IPS-15b (cell line): ENCODE results near the gene RABGAP1L.

Experiments used
- H3K27me3 ChIP-seq: one replicate; pipeline ENCODE4 v1.6.1; 2013; ENCODE audit warnings: low read length; ENCODE audit not compliant: control insufficient read depth, insufficient read depth
- H3K36me3 ChIP-seq: one replicate; pipeline ENCODE4 v1.6.1; 2013; ENCODE audit warnings: low read length; ENCODE audit not compliant: control insufficient read depth, insufficient read depth
- H3K4me1 ChIP-seq: one replicate; pipeline ENCODE4 v1.6.1; 2013; ENCODE audit warnings: mild to moderate bottlenecking, low read length; ENCODE audit not compliant: control insufficient read depth, insufficient read depth
- H3K4me3 ChIP-seq: one replicate; pipeline ENCODE4 v1.5.1; 2013; ENCODE audit warnings: low read depth, low read length
- H3K9ac ChIP-seq: one replicate; pipeline ENCODE4 v1.6.1; 2013; ENCODE audit warnings: low read depth, mild to moderate bottlenecking, low read length
- H3K9me3 ChIP-seq: one replicate; pipeline ENCODE4 v1.6.1; 2013; ENCODE audit warnings: mild to moderate bottlenecking, low read length; ENCODE audit not compliant: control insufficient read depth, insufficient read depth

RABGAP1L gene

DNA sequence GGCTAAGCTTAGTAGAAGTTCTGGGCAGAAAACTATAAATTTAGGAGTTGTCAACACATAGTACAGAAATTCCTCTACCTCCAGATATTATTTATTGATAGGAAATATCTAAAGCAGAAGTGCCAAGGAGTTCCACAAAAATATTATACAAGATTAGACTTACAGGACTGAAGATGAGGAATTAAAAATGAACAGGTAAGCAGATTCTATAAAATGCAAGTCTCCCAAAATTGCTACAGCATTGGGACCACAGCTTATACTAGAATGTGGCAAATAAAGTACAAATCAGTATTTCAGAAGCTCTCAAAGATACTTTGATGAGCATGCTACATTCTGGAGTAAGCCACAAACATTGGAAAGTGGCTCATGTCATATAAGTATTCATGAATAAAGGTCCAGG, 790.3 kb downstream of the RABGAP1L start:
- H3K36me3 ChIP-seq, result no peaks in the 10 kb centered on the region
- no peak overlapping the region for H3K9ac ChIP-seq
- no peak overlapping the region for H3K4me3 ChIP-seq
- H3K4me1 ChIP-seq, result peaks cover 6% of the 10 kb centered on the region
- no peaks in the 10 kb centered on the region for H3K9me3 ChIP-seq
- no peaks in the 10 kb centered on the region for H3K27me3 ChIP-seq

DNA sequence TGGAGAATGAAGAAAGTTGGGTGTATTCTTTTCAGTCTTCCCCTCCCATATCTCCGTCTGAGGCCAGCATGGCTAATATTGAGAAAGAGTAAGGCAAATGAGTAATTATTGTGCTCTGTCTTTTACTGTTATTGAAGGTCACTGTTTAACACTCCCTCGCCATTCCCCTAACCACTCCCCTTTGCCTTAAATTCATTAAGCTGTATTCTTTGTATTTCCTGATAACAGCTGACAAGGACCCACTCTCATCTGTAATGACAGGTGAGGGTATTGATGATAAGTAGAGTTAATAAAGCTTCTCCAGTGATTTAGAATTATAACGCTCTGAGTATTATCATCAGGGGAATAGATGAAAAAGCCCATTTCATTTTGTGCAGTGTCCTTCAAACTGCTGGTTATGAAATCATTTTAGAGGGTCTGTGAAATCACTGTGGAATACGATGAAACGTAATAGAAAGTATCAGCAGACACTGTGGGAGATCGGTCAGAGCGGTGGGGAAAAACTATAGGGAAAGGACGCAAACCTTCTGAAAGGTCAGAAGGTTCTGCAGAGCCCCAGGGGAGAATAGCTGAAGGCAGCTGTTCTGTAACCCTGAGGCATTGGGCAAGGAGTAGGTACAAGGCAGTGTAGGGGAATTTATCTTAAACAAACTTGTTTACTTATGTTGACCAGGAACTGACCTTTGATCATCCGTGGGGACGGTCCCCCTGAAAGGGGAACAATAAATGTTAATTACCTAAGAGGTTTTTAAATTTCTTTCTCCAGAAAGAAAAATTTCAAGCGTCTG, 794.2 kb downstream of the RABGAP1L start:
- Histone ChIP-seq H3K9ac (no peak overlapping the region), H3K36me3 (peaks cover 6% of the 10 kb centered on the region), H3K4me3 (no peak overlapping the region), H3K9me3 (no peaks in the 10 kb centered on the region), H3K27me3 (no peaks in the 10 kb centered on the region), H3K4me1 (peaks cover 6% of the 10 kb centered on the region)

DNA sequence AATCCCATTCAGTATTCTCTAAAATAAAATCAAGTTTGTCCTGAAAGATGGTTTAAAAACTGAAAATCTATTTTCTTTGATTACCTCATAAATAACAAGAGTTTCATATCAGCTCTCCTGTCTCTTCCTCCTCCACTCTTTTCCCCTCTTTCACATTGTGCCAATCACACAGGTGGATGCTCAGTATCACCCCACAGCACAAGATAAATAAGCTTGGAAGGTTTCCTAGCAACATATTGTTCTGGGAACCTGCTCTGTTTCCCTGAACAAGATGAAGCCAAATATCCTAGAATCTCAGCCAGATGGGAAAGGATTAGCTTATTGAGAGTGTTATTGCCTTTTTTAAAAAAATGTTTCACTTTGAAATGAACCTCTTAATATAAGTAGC, 794.7 kb downstream of the RABGAP1L start:
- Histone ChIP-seq H3K4me3 (no peak overlapping the region), H3K9ac (no peak overlapping the region), H3K36me3 (peaks cover 7% of the 10 kb centered on the region)

DNA sequence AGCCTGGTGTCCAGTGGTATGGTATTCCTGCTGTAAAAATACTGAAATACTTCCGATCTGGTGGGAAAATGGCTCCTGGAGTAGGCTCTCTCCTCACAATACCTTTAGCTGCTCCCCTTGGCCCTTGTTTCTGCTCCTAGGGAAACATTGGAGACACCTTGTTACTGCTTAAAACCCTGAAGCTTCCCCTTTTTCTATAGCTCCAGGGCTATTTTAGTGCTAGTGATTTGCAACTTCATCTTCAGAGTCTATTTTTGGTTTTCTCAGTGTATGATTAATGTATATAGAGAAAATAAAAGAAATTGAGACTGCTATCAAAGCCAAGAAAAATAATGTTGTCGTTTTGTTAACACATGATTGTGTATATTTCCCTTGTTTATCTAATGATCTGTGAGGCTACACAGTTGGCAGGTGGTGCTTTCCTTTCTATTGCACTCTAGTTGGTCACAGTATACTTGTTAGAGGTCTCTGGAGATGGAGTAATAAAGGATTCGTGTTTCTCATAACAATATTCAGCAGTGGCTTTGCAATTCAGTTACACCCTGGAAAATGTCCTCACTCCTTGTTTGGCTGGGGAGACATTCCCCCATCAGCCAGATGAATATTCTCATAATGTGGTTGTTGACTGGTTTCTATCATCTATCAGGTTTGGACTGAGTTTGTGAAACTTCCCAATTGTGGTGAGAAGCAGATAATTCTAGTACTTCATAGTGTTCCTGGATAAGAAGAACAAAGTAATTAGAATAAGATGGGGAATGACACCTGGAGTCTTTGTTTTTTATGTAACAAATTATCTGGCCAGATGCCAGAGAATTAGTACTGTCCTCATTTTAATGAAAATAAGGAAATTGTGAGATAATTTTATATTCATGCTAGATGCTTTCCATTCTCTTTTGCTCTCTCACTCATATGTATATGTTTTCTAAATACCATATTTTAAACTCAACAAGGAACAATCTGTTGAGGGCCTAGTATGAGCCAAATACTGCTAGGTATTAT, 795.6 kb downstream of the RABGAP1L start:
- peaks cover 6% of the 10 kb centered on the region for H3K4me1 ChIP-seq
- H3K4me3 ChIP-seq, result no peak overlapping the region
- peaks cover 7% of the 10 kb centered on the region for H3K36me3 ChIP-seq
- H3K27me3 ChIP-seq, result no peaks in the 10 kb centered on the region
- no peaks in the 10 kb centered on the region for H3K9me3 ChIP-seq
- H3K9ac ChIP-seq, result no peak overlapping the region

More for the DNA sequence above, 794.7 kb downstream of the RABGAP1L start:
- Histone ChIP-seq H3K27me3 (no peaks in the 10 kb centered on the region), H3K4me1 (peaks cover 6% of the 10 kb centered on the region), H3K9me3 (no peaks in the 10 kb centered on the region)

DNA sequence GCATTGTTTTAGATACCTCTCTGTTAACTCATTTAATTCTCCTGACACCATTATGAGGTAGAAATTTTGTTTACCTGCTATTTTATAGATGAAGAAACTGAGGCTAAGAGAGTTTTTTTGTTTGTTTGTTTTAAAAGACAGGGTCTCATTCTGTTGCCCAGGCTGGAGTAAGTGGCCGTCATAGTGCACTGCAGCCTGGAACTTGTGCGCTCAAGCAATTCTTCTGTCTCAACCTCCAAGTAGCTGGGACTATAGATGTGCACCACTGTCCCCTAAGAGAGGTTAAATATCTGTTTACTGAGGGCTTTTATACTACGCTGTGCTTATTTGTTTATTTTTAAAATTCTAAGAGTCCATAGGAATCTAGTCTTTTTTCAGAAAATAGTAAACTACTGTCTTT, 796.8 kb downstream of the RABGAP1L start:
- peaks cover 7% of the 10 kb centered on the region for H3K36me3 ChIP-seq
- H3K9me3 ChIP-seq, result no peaks in the 10 kb centered on the region
- no peak overlapping the region for H3K9ac ChIP-seq
- no peak overlapping the region for H3K4me3 ChIP-seq
- no peaks in the 10 kb centered on the region for H3K27me3 ChIP-seq
- peaks cover 6% of the 10 kb centered on the region for H3K4me1 ChIP-seq

DNA sequence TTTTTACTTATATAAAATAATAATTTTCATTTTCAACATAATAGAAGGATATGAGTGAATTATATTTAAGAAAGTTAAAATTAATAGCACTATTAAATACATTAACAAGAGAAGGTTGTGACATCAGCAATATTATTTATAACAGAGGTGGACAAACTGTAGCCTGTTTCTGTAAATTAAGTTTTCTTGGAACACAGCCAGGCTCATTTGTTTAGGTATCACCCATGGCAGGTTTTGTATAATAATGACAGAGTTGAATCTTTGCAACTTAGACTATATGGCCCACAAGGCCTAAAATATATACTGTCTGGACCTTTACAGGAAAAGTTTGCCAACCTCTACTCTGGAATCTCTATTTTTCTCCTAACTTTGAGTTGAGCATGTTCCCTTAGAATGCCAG, 797.7 kb downstream of the RABGAP1L start:
- Histone ChIP-seq H3K9me3 (no peaks in the 10 kb centered on the region), H3K36me3 (peaks cover 7% of the 10 kb centered on the region), H3K4me3 (no peak overlapping the region)

DNA sequence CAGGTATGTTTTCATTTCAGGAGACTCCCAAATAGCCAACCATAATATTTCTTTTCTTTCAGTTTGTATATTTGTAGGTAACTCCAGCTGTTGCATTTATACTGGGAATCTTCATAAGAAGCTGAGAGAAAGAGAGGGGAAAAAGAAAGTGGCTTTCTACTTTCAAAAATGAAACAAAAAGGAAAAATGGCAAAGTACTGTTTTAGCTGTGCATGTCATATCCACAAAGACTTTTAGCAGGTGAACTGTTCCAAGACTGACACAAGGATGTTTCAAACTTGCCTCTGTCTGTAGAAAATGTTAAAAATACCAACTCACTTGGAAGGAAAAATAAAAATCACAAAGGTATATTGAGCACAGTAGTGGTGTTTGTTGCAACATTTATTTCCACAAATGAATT, 798.5 kb downstream of the RABGAP1L start:
- Histone ChIP-seq H3K4me1 (peaks cover 6% of the 10 kb centered on the region), H3K36me3 (peaks cover 7% of the 10 kb centered on the region), H3K9ac (no peak overlapping the region), H3K27me3 (no peaks in the 10 kb centered on the region), H3K9me3 (no peaks in the 10 kb centered on the region), H3K4me3 (no peak overlapping the region)

More for the DNA sequence above, 797.7 kb downstream of the RABGAP1L start:
- Histone ChIP-seq H3K9ac (no peak overlapping the region), H3K27me3 (no peaks in the 10 kb centered on the region), H3K4me1 (peaks cover 6% of the 10 kb centered on the region)

DNA sequence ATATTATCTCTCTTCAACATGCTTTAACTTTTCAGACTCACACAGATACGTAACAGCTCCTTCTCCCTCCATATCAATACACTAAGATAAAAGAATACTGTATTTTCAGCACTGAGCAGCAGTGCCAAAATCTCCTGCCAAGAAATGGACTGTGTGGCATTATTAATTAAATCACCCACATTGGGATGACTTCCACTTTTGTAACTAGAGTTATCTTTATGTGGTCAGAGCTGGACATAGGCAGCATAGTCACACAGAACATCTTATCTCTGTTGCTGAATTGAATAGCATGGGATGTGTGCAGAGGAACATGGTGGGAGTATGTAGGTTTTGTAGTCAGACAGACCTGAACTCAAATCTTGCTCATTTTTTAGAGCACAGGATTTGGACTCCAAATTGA, 799.1 kb downstream of the RABGAP1L start:
- Histone ChIP-seq H3K9ac (no peak overlapping the region), H3K4me1 (peaks cover under 1% of the 10 kb centered on the region), H3K9me3 (no peaks in the 10 kb centered on the region), H3K4me3 (no peak overlapping the region), H3K36me3 (peaks cover 7% of the 10 kb centered on the region), H3K27me3 (no peaks in the 10 kb centered on the region)

DNA sequence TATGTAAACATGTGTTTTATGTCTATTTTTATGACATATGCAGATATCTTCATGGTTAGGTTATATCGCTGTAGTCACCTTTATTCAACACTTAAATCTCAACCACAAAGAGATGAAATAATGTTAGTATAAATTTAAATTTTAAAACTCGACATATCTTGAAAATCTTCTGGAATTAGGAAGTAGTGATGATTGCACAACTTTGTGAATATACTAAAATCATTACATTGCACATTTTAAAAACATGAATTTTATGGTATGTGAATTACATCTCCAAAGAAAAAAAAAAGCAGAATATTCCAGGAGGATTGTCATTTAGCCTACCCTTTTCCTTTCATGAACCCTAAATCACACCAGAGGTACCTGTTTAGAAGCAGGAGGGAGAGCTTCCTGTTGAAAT, 801.0 kb downstream of the RABGAP1L start:
- no peak overlapping the region for H3K9ac ChIP-seq
- H3K9me3 ChIP-seq, result no peaks in the 10 kb centered on the region
- no peaks in the 10 kb centered on the region for H3K27me3 ChIP-seq
- H3K4me1 ChIP-seq, result no peaks in the 10 kb centered on the region
- H3K36me3 ChIP-seq, result peaks cover 7% of the 10 kb centered on the region
- no peak overlapping the region for H3K4me3 ChIP-seq

DNA sequence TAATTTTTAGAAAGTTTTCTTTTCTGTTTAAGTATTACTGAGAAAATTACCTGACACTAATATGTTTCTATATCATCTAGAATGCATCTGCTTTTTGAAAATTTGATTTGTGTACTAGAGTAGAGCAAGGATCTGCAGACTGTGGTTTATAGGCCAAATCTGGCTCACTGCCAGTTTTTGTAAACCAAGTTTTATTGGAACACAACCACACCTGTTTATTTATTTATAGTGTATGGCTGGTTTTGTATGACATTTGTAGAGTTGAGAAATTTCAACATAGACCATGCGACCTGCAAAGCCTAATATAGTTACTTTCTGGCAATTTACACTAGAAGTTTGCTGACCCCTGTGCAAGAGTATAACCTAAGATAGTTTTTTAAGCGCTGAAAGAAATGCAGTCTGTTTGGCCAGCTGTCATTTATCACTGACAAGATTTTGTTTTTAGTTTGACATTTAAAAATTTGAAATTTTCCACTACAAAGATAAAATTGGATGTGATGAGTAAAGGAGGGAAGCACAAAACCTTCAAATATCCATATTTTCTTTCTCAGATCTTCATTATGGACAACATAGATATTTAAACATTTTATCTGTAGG, 804.3 kb downstream of the RABGAP1L start:
- Histone ChIP-seq H3K4me3 (no peak overlapping the region), H3K9ac (no peak overlapping the region), H3K36me3 (no peaks in the 10 kb centered on the region), H3K9me3 (no peaks in the 10 kb centered on the region), H3K27me3 (no peaks in the 10 kb centered on the region), H3K4me1 (no peaks in the 10 kb centered on the region)

DNA sequence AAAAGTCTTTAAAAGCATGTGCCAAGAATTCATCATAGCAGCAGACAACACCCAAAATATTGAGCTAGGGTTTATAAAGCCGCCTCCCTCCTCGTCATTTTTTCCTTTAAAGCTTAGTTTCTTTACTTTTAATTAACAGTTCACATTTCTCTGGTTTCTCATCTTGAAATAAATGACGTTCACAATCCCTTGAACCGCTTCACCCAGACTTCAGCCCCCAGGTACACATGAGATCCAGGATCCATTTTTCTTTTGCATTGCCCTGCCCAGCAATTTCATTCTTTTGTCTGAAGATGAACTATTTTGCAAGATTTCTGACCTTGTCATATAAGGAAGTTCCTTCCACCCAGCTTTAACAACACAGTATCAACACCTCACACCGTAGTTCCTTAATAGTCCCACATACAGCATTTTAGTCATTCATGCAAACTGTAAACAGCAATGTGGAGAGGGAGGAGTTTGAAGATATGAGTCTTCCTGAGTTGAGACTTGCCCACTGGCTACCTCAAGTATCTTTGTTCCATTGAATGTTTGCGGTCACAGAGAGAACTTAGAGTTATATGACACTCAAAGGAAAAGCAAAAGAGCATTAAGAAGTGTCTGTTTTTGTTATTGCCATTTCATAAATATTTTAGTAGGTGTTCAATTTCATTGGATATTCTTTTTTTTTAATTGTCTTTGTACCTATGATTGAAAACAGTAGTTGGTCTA, 805.1 kb downstream of the RABGAP1L start:
- H3K9me3 ChIP-seq, result no peaks in the 10 kb centered on the region
- no peak overlapping the region for H3K9ac ChIP-seq
- H3K4me3 ChIP-seq, result no peak overlapping the region
- no peaks in the 10 kb centered on the region for H3K27me3 ChIP-seq
- no peaks in the 10 kb centered on the region for H3K4me1 ChIP-seq
- H3K36me3 ChIP-seq, result peaks cover 3% of the 10 kb centered on the region
